ENCODE measurements around the gene C1QTNF5.
A peak's percentile ranks its signal among the peaks of the same experiment; 100 is the strongest.

The C1QTNF5 gene

GRCh38 chr11:119375337-119376196 is 34.9 kb upstream of the C1QTNF5 start (continued):
- no peak for TF ChIP-seq ZNF843 (tag by site-specific recombination; IDR thresholded peaks at IDR 0.05)
- TF ChIP-seq TCF7L2 (IDR thresholded peaks at IDR 0.05; ENCODE audit: borderline replicate concordance, low read depth, low read length): no peak
- TF ChIP-seq RBAK (tag by site-specific recombination; IDR thresholded peaks at IDR 0.05): no peak
- TF ChIP-seq ZXDB (tag by site-specific recombination; IDR thresholded peaks at IDR 0.05): no peak
- TF ChIP-seq ZNF292 (tag by site-specific recombination; IDR thresholded peaks at IDR 0.05; ENCODE audit: borderline replicate concordance, low read depth): no peak
- TF ChIP-seq ZFP41 (tag by site-specific recombination; IDR thresholded peaks at IDR 0.05; ENCODE audit: borderline replicate concordance): no peak
- peak; percentile 21; the same call in 1 of the 2 replicates for TF ChIP-seq ZFHX2 (tag by site-specific recombination; conservative IDR thresholded peaks at IDR 0.05)
- peak; percentile 13; the same call in 1 of the 2 replicates for TF ChIP-seq SP2 (tag by site-specific recombination; IDR thresholded peaks at IDR 0.05)
- no peak for TF ChIP-seq ZNF248 (tag by site-specific recombination; IDR thresholded peaks at IDR 0.05)
- TF ChIP-seq, protein P1, sequence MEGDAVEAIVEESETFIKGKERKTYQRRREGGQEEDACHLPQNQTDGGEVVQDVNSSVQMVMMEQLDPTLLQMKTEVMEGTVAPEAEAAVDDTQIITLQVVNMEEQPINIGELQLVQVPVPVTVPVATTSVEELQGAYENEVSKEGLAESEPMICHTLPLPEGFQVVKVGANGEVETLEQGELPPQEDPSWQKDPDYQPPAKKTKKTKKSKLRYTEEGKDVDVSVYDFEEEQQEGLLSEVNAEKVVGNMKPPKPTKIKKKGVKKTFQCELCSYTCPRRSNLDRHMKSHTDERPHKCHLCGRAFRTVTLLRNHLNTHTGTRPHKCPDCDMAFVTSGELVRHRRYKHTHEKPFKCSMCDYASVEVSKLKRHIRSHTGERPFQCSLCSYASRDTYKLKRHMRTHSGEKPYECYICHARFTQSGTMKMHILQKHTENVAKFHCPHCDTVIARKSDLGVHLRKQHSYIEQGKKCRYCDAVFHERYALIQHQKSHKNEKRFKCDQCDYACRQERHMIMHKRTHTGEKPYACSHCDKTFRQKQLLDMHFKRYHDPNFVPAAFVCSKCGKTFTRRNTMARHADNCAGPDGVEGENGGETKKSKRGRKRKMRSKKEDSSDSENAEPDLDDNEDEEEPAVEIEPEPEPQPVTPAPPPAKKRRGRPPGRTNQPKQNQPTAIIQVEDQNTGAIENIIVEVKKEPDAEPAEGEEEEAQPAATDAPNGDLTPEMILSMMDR (tag by site-specific recombination; IDR thresholded peaks at IDR 0.05): no peak
- TF ChIP-seq HOXC10 (CRISPR knock-in tag; IDR thresholded peaks at IDR 0.05): no peak

DNA sequence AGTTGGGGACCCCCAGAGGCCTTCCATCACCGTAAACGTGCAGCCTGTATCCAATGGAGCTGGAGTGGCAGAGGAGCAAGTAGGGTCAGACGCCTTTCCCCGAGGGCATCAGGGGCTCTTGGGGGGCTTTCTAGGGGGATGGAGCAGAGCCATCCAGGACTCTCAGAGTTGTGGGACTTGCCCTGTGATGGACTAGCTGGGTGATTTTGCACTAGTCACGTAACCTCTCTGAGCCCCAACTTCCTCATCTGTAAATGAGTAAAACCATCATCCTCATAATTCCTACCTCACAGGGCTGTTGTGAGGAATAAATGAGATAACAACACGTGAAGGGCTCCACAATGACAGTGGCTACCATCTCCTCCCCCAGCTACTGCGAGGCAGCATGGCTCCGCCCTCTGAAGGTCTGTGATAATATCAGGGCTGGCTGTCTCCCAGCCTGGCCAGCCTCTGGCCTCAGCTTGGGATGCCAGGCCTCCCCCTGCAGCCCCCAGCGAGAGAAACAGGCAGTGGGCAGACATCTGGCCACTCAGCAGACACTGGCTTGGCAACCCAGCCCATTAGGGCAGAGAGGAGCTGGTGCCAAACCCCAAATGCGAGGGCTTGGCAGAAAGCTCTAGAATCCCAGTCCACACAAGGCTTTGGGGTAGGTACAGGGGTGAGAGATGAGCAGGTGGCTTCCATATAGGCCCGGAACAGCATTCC is 34.1 kb upstream of the C1QTNF5 start:
- Histone ChIP-seq H3K4me3 (ENCODE audit: low read depth, low read length) (no peak overlapping the region), H3K36me3 (ENCODE audit: control insufficient read depth in 2 of 2, insufficient read depth in 1 of 2, low read length in 2 of 2) (no peaks in the 10 kb centered on the region), H3K27ac (ENCODE audit: extremely low read depth, low read depth, low read length) (no peak overlapping the region), H3K9me3 (ENCODE audit: control insufficient read depth, insufficient read depth, low read depth, low read length) (no peaks in the 10 kb centered on the region), H3K4me1 (ENCODE audit: control insufficient read depth, insufficient read depth, low read length) (peaks cover 2% of the 10 kb centered on the region; the same call in 1 of the 2 replicates)
- ChIA-PET CTCF (interaction anchor here (0.5 to 13.7 kb wide), 36 partner anchors 9 to 506 kb away, joined by 3 to 160 read pairs (median 4); partner anchors contain the start of genes C1QTNF5, CBL, CENATAC and RNF26), POLR2A (interaction anchor here (0.8 to 2.5 kb wide), 7 partner anchors 13 to 268 kb away, joined by 3 to 16 read pairs (median 7); partner anchors contain the start of genes C2CD2L and MCAM)
- no peak for TF ChIP-seq ZNF175 (tag by site-specific recombination; IDR thresholded peaks at IDR 0.05)

- ChIA-PET CTCF (interaction anchor here (0.5 to 13.7 kb wide), 39 partner anchors 7 to 1054 kb away, joined by 3 to 160 read pairs (median 4); partner anchors contain the start of genes C1QTNF5, CBL, CENATAC and RNF26), POLR2A (interaction anchor here (0.6 to 2.5 kb wide), 6 partner anchors 13 to 290 kb away, joined by 3 to 16 read pairs (median 6); partner anchors contain the start of genes C2CD2L and MCAM)
- H3K4me3 ChIP-seq (ENCODE audit: low read depth, low read length): no peak overlapping the region
- no peaks in the 10 kb centered on the region for H3K9me3 ChIP-seq (ENCODE audit: control insufficient read depth, insufficient read depth, low read depth, low read length)
- no peak overlapping the region for H3K27ac ChIP-seq (ENCODE audit: extremely low read depth, low read depth, low read length)
- no peaks in the 10 kb centered on the region for H3K36me3 ChIP-seq (ENCODE audit: control insufficient read depth in 2 of 2, insufficient read depth in 1 of 2, low read length in 2 of 2)
- H3K4me1 ChIP-seq (ENCODE audit: control insufficient read depth, insufficient read depth, low read length): peaks cover 2% of the 10 kb centered on the region; the same call in 1 of the 2 replicates
- no peak for TF ChIP-seq ZNF18 (tag by site-specific recombination; IDR thresholded peaks at IDR 0.05)
- TF ChIP-seq ZNF324 (tag by site-specific recombination; IDR thresholded peaks at IDR 0.05): no peak
- TF ChIP-seq ZNF664 (tag by site-specific recombination; IDR thresholded peaks at IDR 0.05): no peak
- TF ChIP-seq ZFHX2 (tag by site-specific recombination; conservative IDR thresholded peaks at IDR 0.05): no peak
- TF ChIP-seq ZBTB48 (tag by site-specific recombination; IDR thresholded peaks at IDR 0.05): peak; percentile 67
- peak; percentile 88 for TF ChIP-seq ZNF654 (tag by site-specific recombination; IDR thresholded peaks at IDR 0.05; ENCODE audit: low read depth)
- TF ChIP-seq ZNF600 (tag by site-specific recombination; IDR thresholded peaks at IDR 0.05): no peak
- TF ChIP-seq ZNF140 (tag by site-specific recombination; IDR thresholded peaks at IDR 0.05): no peak
- TF ChIP-seq ZNF791 (tag by site-specific recombination; IDR thresholded peaks at IDR 0.05): no peak
- no peak for TF ChIP-seq ZNF175 (tag by site-specific recombination; IDR thresholded peaks at IDR 0.05)
- TF ChIP-seq, protein P1 (tag by site-specific recombination; IDR thresholded peaks at IDR 0.05): peak; percentile 34; the same call in 1 of the 2 replicates
- TF ChIP-seq ZNF704 (tag by site-specific recombination; IDR thresholded peaks at IDR 0.05): no peak
- TF ChIP-seq OSR2 (tag by site-specific recombination; IDR thresholded peaks at IDR 0.05): no peak
- no peak for TF ChIP-seq ZNF394 (tag by site-specific recombination; IDR thresholded peaks at IDR 0.05; ENCODE audit: borderline replicate concordance)
Observed at GRCh38 chr11:119373921-119374631, 33.4 kb upstream of the C1QTNF5 start.
